Heart left ventricle (tissue), 13 donors: ENCODE data around the gene SMCHD1.

Experiments
- POLR2A ChIP-seq, 2 donors: fragments of 450-650 bp; IDR thresholded peaks; one replicate each; pipeline ENCODE4 v1.6.1; 2017; ENCODE audit warnings: antibody characterized with exemption in 2 of 2, mild to moderate bottlenecking in 2 of 2, moderate library complexity in 2 of 2
- TF ChIP-seq, protein P1 (sequence below), 12 donors: fragments of 200-600 bp; sonication (generic) in 4 of 12; IDR thresholded peaks; one replicate each; pipeline versions ENCODE4 v1.5.0 to v1.8.0; 2018 to 2022; ENCODE audit warnings: antibody characterized with exemption in 12 of 12, mild to moderate bottlenecking in 5 of 12
- donor health status: ischemic (EF 13 %, LVEDD 7.1; RV severe dilation, severe dysfunction).
- donor health status: DM: no; HTN: yes; CAD: no.
- donor health status: DM: no; HTN: no; CAD: no.
- donor health status: ischemic (EF 25% LVEDD 6.9; RV normal size, moderate dysfunction).
- donor health status: ischemic (EF 25% LVEDD 5.7; RV mildly dilated, moderate dysfunction).
- donor health status: ischemic (EF 35%, LVEDD 5.7; RV mildly dilated, moderate dysfunction).
- donor health status: nonischemic (EF 11% LVEDD 7.7; RV severe dilation, severe dysfunction).
- donor health status: DM: yes; HTN: yes; CAD: no.
- donor health status: PGD.
- donor health status: ischemic (EF 29% LVEDD 5.4; RV normal size, mild dysfunction).
- donor health status: nonischemic (EF 23%, LVEDD 6.1; RV moderate dilation, normal function).

DNA sequence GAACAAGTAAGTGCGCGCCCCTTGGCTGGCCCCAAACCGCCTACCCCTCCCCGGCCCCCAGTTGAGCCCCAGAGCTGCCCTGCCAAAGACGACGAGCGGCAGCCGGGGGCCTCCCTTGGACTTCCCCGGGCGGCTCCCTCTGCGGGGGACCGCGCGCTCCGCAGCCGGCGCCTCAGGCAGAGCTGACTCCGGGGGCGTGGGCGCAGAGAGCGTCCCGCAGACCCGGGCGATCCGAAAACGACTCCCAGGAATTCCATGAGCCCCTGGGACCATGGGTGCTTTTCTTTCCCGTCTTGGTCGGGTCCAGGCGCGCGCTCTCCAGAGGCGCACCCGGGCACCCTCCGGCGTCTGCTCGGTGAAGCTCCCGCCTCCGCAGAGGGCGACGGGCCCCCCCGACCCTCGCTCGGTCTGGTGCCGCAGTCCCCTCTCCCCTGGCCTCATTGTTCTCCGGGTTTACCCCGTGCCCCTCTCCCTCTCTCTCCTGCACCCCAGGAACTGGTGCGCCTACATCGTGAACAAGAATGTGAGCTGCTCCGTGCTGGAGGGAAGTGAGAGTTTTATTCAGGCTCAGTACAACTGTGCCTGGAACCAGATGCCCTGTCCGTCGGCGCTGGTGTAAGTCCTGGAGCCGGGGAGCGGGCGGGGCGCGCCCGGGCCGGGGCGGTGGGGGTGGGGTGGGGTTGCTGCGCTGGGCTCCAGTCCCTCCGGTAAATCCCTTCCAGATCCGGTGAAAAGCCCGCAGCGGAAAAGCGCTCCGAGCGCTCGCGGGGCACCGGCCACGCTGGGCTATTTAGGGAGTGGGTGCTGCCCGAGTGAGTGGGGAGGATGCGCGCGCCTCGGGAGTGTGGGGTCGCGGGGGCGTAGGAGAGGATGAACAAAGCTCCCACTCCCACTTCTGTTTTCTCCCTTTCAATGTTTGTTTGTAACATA, 192.1 kb downstream of the SMCHD1 start:
- TF ChIP-seq, protein P1, sequence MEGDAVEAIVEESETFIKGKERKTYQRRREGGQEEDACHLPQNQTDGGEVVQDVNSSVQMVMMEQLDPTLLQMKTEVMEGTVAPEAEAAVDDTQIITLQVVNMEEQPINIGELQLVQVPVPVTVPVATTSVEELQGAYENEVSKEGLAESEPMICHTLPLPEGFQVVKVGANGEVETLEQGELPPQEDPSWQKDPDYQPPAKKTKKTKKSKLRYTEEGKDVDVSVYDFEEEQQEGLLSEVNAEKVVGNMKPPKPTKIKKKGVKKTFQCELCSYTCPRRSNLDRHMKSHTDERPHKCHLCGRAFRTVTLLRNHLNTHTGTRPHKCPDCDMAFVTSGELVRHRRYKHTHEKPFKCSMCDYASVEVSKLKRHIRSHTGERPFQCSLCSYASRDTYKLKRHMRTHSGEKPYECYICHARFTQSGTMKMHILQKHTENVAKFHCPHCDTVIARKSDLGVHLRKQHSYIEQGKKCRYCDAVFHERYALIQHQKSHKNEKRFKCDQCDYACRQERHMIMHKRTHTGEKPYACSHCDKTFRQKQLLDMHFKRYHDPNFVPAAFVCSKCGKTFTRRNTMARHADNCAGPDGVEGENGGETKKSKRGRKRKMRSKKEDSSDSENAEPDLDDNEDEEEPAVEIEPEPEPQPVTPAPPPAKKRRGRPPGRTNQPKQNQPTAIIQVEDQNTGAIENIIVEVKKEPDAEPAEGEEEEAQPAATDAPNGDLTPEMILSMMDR (IDR thresholded peaks at IDR 0.05), result peak in 2 of 12 donors; percentile 17 to 25
- TF ChIP-seq POLR2A (IDR thresholded peaks at IDR 0.05), result no peak
